ENCODE results near the gene ACP7.
"Not testable (repeated sequence)": the region's sequence is repeated elsewhere in the genome, so short reads cannot be mapped to it uniquely, and the experiment has no call there.

The ACP7 gene

GRCh38 chr19:39106194-39106593 lies 22.0 kb downstream of the ACP7 start:
- DNase-seq (ENCODE audit: low spot score): no peak

- DNase-seq (ENCODE audit: low spot score): no peak
These were observed 25.5 kb downstream of the ACP7 start for GRCh38 chr19:39109641-39110040.

GRCh38 chr19:39110263-39110967 lies 26.2 kb downstream of the ACP7 start:
- peak; percentile 78 for DNase-seq (ENCODE audit: low spot score)

GRCh38 chr19:39111593-39112199 lies 27.5 kb downstream of the ACP7 start:
- no peak for DNase-seq (ENCODE audit: low spot score)

GRCh38 chr19:39112338-39112890 lies 28.2 kb downstream of the ACP7 start:
- no peak for DNase-seq (ENCODE audit: low spot score)

GRCh38 chr19:39113199-39113598 lies 29.0 kb downstream of the ACP7 start:
- no peak for DNase-seq (ENCODE audit: low spot score)

GRCh38 chr19:39115105-39115847 lies 31.1 kb downstream of the ACP7 start:
- DNase-seq (ENCODE audit: low spot score): no peak

GRCh38 chr19:39117023-39117422 lies 32.9 kb downstream of the ACP7 start:
- not testable (repeated sequence) for DNase-seq (ENCODE audit: low spot score)

- no peak for DNase-seq (ENCODE audit: low spot score)
These were observed 35.7 kb downstream of the ACP7 start for GRCh38 chr19:39119830-39120229.

GRCh38 chr19:39122934-39123731 lies 39.0 kb downstream of the ACP7 start:
- DNase-seq (ENCODE audit: low spot score): no peak

- DNase-seq (ENCODE audit: low spot score): no peak
These were observed 40.1 kb downstream of the ACP7 start for GRCh38 chr19:39124136-39124764.

- no peak for DNase-seq (ENCODE audit: low spot score)
These were observed 41.0 kb downstream of the ACP7 start for GRCh38 chr19:39125199-39125553.

- DNase-seq (ENCODE audit: low spot score): peak; percentile 99
These were observed 41.6 kb downstream of the ACP7 start, which contains the start of gene PAK4 for GRCh38 chr19:39125554-39126311. Gene PAK4 (plus strand): TSS chr19:39125786. CDS start chr19:39169554, 43,768 bp downstream.

GRCh38 chr19:39126312-39127187 lies 42.4 kb downstream of the ACP7 start:
- DNase-seq (ENCODE audit: low spot score): peak; percentile 98

GRCh38 chr19:39127812-39128515 lies 43.8 kb downstream of the ACP7 start:
- no peak for DNase-seq (ENCODE audit: low spot score)

- DNase-seq (ENCODE audit: low spot score): no peak
These were observed 44.4 kb downstream of the ACP7 start for GRCh38 chr19:39128516-39129079.

- no peak for DNase-seq (ENCODE audit: low spot score)
These were observed 44.9 kb downstream of the ACP7 start for GRCh38 chr19:39129116-39129515.

GRCh38 chr19:39130337-39131254 lies 46.4 kb downstream of the ACP7 start:
- DNase-seq (ENCODE audit: low spot score): no peak

Measured in HuH-7 (cell line).